GM21723 (cell line): ENCODE data around the gene KCNQ5.
A peak's percentile ranks its signal among the peaks of the same experiment; 100 is the strongest.

ENCODE experiments used
- ATAC-seq: cut with Tn5 transposase; IDR thresholded peaks from one replicate; pipeline ENCODE4 v1.9.1; 2021; ENCODE audit warnings: mild to moderate bottlenecking, moderate library complexity; ENCODE audit not compliant: unreplicated experiment

Gene KCNQ5

DNA sequence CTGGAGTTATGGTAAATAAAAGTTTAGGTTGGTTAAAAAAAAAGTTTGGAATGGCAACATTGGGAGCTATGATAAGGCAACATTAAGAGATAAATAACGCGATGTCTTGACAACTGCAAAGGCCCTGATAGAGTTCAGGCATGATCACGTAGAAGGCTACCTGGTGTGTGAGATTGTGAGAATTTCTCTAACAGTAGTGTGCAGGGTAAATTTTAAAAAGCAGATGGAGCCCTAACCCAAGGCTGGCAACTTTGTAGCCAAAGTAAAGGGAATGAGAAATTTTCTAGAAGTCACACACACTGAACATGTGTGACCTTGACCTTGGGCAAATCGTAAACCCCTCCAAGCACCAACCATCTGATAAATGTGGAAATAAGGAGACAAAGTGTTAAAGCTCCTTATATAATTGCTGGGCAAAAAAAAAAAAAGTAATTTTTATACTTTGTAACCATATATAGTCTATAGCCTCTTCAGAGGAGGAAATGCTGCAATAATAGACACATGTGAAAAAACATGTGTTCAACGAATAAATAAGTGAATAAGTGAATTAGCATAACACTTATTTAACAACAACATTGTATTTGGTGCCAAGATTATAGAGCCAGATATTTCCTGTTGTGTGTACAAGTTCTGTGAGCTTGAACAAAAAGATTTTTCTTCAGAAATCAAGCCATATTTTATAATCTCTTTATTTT is 18.2 kb downstream of the KCNQ5 start:
- no peak for ATAC-seq

DNA sequence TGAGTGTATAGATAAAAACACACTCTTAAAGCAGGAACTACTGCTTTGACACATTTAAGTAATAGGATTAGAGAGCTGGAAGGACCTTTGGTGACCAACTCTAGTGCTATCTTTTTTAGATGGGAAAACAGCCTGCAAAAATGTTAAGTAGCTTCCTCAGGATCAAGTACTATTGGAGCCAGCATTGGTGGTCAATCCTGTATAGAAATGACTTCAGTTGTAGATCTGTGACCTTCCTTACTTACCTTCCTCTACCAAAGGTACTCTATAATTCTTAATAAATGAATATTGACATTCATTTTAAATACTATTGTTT is 18.7 kb downstream of the KCNQ5 start:
- no peak for ATAC-seq

DNA sequence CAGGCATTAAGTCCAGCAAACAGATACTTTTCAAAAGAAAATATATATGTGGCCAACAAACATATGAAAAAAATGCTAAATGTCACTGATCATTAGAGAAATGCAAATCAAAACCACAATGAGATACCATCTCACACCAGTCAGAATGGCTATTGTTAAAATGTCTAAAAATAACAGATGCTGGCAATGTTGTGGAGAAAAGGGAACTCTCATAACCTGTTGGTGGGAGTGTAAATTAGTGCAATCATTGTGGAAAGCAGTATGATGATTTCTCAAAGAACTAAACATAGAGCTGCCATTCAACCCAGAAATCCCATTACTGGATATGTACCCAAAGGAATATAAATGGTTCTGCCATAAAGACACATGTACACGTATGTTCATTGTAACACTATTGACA is 20.6 kb downstream of the KCNQ5 start:
- peak; percentile 46 for ATAC-seq

DNA sequence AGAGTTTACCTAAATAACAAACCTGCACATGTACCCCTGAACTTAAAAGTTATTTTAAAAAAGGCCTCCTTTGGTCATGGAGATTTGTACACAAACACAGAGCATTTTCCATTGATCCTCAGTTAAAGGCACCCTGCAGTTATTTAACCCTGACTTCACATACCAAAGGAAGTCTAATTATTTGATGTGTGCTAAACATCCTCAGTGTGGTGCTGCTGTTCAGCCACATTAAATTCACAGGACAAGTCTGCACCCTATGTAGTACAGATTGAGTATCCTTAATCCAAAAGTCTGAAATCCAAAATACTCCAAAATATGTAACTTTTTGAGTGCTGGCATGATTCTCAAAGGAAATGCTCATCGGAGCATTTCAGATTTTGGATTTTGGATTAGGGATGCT is 21.4 kb downstream of the KCNQ5 start:
- no peak for ATAC-seq

DNA sequence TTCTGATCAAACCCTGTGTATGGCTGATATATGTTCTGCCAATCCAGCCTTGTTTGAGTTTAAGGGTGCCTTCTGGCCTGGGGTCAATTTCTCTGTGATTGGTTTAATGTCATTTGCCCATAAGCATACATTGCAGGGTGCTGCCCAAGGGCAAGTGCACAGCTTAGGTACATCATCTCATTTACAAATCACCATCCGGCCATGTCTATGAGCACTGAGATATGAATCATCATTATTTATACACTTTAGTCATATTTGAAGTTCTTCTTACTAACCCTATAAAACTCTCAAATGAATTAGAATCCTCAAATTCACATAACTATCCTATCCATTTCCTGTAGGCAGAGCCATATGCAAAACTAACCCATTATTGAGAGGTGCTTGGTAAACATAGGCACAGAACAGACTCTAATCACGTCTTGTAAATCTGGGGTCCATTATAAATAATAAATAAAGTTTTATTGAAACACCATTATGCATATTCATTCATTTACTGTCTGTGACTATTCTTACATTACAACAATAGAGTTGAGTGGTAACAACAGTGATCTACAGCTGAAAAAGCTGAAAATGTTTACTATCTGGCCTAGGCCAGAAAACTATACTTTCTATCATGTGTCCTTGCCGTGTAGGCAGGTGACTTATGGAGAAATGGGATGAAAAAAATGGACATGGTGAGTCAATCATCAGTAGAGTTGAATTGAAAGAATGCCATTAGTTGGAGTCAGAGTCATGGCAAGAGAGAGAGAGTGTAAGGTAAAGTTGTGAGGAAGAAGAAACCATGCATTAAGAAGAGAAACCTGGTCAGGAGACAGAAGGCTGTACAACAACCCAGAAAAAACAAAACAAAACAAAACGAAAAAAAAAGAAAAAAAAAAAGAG is 25.0 kb downstream of the KCNQ5 start:
- ATAC-seq, result no peak

DNA sequence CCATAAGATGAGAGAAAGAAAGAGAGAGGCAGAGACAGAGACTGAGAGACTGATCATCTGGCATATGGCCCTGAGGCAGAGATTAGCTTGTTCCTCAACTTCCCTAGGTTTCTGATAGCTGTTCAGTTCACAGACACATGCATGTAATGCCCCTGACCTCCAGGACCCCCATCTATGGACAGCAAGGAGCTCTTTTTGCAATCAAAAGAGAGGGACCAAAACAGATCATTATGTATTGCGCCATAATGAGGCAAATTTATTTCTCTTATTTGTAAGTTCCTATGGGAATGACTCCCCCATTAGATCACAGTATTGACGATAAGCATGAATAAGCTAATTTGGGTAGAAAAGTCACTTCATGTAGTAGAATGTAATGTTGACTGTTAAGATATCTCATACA is 25.6 kb downstream of the KCNQ5 start:
- no peak for ATAC-seq

DNA sequence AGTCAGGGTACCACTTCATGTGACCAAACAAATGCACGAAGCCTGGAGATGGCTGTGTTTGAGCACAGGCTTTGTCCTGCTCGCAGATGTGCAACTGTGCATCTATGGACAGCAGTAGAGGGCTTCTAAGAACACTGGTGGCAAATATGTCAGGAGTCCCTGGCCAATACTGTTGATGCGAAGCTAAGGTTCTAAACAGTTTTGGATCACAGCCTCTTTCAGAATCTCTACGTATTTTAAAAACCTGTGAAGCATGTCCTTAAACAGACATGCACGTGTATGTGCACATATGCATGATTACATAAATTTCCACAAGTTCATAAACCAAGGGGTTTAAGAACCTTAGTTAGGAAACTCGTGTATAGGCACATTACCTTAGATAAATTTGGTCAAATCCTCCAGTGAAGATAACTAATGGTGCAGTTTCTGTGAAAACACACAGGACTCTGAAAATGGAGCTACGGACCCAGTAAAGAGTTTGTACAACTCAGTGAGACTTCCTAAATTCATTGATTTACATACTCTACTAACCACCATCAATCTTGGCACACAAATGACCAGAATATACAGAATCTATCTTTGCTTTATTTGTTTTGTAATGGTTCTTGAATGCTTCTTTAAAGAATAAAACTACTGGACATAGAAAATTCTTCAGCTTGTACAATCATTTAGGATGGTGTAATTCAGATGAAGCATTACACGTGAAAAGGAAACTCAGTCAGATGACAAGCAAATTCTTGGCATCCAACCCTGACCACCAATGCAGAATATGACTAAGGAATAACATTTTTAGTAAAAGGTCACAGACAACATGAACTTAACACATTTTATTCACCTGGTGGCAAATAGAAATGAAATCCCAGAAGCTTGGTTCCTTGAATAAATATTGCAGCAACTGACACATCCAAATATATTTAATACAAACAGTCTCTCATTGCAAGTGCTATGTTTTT is 27.4 kb downstream of the KCNQ5 start:
- ATAC-seq, result peak; percentile 53

DNA sequence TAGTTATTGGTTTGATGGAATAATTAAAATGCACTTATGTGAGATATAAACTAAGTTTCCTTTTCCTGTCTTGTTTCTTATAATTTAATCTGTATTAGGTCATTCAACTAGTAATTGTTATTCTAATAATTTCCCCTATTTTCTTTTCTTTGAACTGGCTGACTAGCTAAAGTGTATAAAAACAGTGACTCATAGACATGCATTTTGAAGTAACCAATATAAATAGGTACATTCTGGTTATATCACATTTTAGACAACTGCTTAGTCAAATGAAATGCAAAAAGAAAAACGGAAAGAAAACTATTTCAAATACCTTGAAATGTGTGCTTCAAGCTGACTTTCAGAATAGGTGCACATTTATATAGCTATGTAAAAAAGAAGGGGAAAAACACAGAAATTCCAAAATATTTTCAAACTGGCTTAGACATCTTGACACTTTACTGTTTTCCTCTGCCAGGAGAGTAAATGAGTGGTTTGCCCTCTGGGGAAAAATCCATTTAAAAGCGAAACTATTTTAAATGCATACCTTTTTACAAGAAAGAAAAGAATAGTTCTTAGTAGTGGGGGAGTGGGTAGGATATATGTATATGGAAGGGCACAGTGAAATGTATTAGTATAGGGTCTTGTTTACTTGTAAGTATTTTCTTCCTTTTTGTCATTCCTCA is 28.3 kb downstream of the KCNQ5 start:
- ATAC-seq, result no peak

DNA sequence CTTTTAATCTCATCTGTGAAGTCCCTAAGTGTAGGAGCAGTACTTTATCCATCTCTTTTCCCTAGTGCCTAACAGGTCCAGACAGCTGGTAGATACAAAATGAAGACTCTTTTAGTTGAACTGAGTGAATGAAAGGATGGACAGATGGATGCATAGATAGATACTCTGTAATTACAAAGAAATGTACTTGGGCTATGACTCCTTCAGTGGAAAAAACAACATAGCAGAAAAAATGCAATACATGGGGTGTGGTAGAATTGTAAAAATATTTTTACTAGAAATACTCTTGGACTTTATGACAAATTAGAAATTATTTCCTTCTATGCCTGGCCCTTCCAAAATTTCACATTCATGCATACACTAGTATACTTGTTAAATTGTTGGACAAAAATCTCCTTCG is 29.3 kb downstream of the KCNQ5 start:
- ATAC-seq, result no peak

DNA sequence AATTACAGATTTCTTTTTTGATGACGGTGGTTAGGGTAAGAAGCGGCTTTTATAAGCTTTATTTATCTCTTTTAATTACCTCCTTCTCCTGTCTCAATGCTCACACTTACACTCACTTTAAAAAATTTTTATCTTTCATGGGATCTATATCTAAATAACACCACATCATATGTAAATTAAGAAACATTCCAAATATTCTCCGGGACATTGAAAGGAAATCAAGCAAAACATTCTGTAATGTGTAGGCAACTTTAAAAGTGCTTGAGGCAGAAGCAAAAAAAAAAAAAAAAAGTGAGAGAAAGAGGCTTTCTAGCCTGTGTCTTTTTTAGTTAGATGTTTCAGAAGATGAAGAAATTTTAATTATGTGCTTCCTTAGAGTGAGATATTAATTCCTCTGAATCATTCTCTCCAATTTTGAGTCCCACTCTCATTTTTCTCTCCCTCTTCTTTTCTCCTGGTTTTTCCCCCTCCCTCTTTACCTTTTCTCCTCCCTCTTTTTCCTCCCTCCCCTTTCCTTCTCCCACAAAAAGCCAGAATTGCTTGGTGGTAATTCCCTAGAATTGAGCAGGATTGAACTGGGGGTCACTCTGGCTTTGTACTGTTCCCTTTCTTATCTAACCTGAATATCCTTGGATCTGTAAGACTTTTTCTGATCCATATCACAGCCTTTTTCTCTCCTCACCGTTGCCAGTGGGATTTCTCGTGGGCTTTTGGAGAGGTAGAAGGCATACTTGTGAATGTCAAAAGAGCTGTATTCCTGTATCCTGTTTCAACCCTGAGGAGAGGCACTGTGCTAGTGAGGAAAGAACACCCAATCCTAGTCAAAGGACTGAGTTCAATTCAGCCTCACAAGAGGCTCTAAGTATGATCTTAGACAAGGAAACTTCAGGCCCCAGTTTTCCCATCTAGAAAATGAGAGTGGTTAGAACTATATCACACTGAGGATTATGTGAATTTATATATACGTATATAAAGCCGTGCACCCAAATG is 30.4 kb downstream of the KCNQ5 start:
- no peak for ATAC-seq

DNA sequence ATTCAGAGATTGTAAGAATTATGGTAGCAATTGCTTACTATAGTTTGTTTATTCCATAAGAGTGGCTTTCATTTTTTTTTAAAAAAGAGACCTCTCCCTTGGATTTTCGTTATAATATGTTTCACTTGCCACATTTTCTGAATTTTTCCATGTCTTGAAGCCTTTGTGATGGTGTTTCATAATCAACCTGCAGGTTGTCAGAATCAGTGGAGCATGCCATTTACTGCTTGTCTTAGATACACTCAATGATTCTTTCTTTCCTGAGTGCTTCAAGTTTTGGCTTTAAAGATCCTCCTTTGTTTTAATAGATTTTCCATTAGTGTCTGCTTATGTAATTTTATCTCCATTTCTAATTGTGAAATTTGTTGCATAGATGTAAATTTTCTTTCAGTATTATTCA is 31.2 kb downstream of the KCNQ5 start:
- no peak for ATAC-seq

DNA sequence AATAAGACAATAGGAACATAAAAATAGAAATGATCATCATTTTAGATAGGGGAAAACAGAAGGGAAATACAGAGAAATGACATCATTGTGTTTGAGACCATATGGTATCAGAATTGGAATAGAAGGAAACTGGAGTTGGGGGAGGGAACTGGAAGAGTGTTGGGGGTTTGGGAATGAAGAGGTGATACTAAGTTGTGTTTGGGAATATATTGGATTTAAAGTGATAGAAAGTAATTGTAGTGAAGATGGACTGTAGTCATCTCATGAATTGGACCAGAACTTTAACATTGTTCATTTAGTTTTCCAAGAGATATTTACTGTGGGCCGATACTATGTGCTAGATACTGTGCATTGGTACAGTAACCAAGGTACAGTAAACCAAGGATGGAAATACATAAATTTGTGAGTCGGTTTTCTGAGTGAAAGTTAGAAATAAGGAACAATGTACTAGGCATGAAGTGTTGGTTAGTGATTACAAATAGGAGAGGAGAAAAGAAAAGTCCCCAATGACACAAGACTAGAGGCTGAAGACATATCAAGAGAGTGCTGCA is 32.3 kb downstream of the KCNQ5 start:
- peak; percentile 73 for ATAC-seq

DNA sequence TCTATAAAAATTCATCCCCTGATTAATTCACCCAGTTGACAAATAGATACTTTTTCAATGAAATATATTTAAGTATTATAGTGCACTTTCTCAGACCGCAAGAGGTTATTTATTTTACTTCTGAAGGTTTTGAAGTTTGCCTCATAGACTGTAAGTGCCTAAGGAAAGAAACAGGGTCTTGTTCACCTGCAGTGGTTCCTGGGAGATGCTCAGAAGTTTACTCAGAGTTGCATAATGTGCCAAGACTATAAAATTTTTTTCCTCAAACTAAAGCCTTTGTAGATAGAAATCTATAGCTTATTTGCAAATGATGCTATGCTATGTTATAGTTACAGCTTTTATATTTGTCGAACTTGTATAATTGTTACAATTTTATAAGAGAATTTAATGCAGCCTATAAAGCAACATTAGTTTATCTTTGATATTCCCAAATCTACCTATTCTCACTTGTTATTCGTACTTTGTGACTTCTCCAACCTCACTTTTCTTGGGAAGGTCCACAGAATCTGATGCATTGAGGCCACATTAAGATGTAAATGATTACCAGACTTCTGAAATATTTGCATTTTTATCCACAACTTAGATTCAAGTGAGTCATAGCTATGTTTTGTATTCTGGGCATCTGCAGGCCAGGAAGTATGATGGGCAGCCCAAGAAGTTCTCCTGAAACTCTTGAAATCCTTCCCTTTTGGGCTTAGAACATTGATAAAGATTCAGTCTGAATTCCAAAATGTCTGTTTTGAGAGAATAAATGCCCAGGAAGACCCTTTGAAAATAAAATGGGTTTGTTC is 35.7 kb downstream of the KCNQ5 start:
- ATAC-seq, result no peak

DNA sequence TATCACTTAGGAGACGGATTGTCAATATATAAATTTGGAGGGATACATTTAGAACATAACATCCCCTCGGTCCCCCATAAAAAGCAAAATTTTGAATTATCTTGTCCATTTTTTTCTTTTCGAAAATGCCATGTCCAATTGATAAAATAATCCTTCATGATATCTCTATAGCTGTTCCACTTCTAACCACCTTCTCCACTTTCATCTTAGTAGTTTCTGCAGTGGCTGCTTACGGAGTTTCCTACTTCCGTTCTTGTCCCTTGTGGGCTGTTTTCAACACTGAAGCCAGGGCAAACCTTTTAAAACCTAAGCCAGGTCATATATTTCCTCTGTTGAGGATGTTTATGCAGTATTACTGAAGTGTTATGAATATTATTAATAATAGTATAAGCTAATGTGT is 37.9 kb downstream of the KCNQ5 start:
- no peak for ATAC-seq

DNA sequence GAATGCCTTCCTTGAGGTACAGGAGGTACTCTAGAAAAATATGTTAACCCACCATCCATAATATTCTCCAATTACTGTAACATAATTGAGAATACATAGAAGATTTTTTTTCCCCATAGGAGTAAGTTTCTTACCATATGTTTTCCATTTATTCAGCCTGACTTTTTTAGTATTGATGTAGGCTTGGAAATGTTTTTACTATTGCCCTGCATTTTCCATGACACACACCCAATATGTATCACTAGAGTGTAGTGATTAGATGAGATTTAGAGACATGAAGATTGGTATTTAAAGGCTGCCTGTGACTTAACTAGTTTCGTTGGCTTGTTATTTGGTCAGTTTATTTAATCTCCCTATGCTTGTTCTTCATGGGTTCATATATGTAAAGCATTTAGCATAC is 39.5 kb downstream of the KCNQ5 start:
- ATAC-seq, result no peak

DNA sequence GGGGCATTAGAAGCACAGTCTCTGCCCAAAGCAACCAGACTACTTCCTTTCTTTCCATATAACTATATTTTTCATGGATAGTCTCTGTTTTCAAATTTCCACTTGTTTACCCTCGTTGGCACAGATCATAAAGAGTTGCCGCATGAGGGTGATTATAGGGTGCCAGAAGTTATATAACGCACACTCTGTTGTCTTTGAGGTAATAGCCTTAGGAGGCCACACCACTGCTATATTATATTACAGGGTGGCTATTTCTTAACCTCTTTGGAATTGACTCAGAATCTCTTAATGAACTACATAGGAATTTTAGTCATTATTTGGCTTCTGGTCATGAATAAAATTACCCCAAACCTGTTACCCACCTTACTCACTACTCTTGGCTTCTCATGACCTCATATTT is 43.7 kb downstream of the KCNQ5 start:
- no peak for ATAC-seq

DNA sequence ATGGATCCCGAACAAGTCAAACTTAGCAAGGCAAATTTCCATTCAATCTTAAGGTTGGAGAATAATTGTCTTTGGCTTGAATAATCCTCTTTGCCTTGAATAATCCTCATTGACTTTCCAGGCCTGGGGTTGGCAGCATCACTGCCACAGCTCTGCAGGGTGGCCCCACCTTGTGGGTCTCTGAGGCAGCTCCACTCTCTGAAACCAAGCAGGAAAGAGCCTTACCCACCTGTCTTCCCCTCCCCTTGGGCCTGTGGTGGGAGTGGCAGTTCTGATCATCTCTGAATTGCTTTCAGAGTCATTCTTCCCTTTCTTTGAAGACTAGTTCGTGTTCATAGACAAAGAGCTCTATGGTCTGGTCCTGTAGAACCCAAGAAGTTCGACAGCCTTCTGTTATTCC is 47.5 kb downstream of the KCNQ5 start:
- no peak for ATAC-seq

DNA sequence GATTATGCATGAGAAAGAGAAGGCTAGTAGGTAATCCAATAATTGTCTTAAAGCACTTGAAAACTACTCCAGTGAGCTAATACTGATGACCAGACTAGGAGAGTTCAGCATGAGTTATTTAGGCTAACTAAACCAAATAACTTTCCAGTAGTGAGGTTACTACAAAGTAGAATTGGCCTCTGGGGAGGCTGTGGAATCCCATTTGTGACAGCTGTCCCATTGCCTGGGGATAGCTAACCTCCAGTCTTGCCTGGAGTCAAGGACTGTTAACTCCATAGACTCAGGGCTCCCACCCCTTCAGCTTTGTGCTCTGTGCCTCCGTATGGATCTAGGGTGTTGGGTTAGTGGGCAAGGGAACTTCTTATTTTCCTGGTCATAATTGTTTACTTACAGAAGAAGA is 51.0 kb downstream of the KCNQ5 start:
- no peak for ATAC-seq

DNA sequence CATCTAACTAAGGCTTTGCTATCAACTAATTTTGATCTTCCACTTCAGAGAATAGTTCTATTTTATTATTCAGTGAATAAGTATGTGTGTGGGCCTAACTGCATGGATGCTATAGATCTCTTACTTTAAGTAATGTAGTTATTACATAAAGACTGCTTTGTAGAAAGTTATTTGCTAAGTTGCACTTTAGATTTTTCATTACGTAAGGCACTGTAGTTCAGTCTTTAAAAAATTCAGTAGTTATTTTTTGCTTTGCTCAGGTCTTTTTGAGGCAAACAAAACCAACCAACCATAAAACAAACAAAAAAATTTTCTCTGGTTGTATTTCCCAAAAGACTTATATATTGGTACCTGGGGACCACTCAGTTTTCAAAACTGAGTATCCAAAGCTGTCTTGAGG is 53.0 kb downstream of the KCNQ5 start:
- no peak for ATAC-seq
